GM19351 (cell line): ENCODE results near the gene MPL.

Experiments
- ATAC-seq: cut with Tn5 transposase; IDR thresholded peaks from one replicate; pipeline ENCODE4 v1.9.1; 2021; ENCODE audit warnings: mild to moderate bottlenecking, moderate library complexity; ENCODE audit not compliant: unreplicated experiment

Gene MPL

GRCh38 chr1:43337588-43337987, at the start of gene MPL:
TSS of gene MPL (plus strand) at chr1:43337818. CDS start at chr1:43337849, 31 bp downstream.
- no peak for ATAC-seq

GRCh38 chr1:43288058-43288784, 49.4 kb upstream of the MPL start:
- no peak for ATAC-seq

GRCh38 chr1:43288785-43289706, 48.6 kb upstream of the MPL start:
- ATAC-seq = no peak

GRCh38 chr1:43292216-43292615, 45.4 kb upstream of the MPL start:
- no peak for ATAC-seq

GRCh38 chr1:43292679-43293078, 44.9 kb upstream of the MPL start:
- ATAC-seq = no peak

- ATAC-seq = no peak
Measured at GRCh38 chr1:43293176-43293575, 44.4 kb upstream of the MPL start.

GRCh38 chr1:43293896-43294760, 43.5 kb upstream of the MPL start:
- ATAC-seq = no peak

- no peak for ATAC-seq
Measured at GRCh38 chr1:43294761-43295160, 42.9 kb upstream of the MPL start.

- ATAC-seq = no peak
Measured at GRCh38 chr1:43296207-43296606, 41.4 kb upstream of the MPL start.

- ATAC-seq = no peak
Measured at GRCh38 chr1:43298055-43298454, 39.6 kb upstream of the MPL start.

- ATAC-seq = no peak
Measured at GRCh38 chr1:43299101-43299500, 38.5 kb upstream of the MPL start.

- no peak for ATAC-seq
Measured at GRCh38 chr1:43300378-43301094, 37.1 kb upstream of the MPL start, which contains the start of gene TIE1. TSS of gene TIE1 (plus strand) at chr1:43300982. CDS start at chr1:43301072, 90 bp downstream.

- ATAC-seq = no peak
Measured at GRCh38 chr1:43302201-43302600, 35.4 kb upstream of the MPL start.

GRCh38 chr1:43302721-43303470, 34.7 kb upstream of the MPL start:
- no peak for ATAC-seq

- no peak for ATAC-seq
Measured at GRCh38 chr1:43303471-43304313, 33.9 kb upstream of the MPL start.

GRCh38 chr1:43304314-43304681, 33.3 kb upstream of the MPL start:
- ATAC-seq = no peak

GRCh38 chr1:43304771-43305300, 32.8 kb upstream of the MPL start:
- no peak for ATAC-seq

GRCh38 chr1:43305461-43305860, 32.2 kb upstream of the MPL start:
- ATAC-seq = no peak
